ENCODE results near the gene TPST1.

The TPST1 gene

DNA sequence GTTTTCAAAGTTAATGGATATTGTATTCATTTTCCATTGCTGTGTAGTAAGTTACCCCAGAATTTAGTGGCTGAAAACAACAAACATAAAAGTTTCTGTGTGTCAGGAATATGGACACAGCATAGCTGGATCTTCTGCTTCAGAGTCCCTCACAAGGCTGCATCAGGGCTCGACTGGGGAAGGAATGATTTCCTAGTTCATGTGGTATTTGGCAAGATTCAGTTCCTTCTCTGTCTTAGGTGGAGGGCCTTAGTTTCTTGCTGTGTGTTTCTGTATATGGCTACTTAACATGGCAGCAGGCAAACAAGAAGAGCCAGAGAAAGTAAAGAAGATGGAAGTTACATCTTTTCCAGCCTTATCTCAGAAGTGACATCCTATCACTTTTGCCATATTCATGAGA lies 51.1 kb downstream of the TPST1 start:
- H3K36me3 ChIP-seq (ENCODE audit: control insufficient read depth, insufficient read depth, low read length), result no peaks in the 10 kb centered on the region
- H3K23ac ChIP-seq (ENCODE audit: low read length), result no peak overlapping the region
- no peaks in the 10 kb centered on the region for H3K79me1 ChIP-seq (ENCODE audit: low read length)
- H3K27me3 ChIP-seq (ENCODE audit: insufficient read depth, low read length, poor library complexity), result no peaks in the 10 kb centered on the region
- no peaks in the 10 kb centered on the region for H3K4me1 ChIP-seq (ENCODE audit: control insufficient read depth, low read depth, low read length)
- no peak overlapping the region for H3K18ac ChIP-seq (ENCODE audit: low read length)
- H2AK5ac ChIP-seq (ENCODE audit: low read length), result no peak overlapping the region
- no peak overlapping the region for H3K9ac ChIP-seq (ENCODE audit: low read length)
- whole genome bisulfite sequencing (ENCODE audit: extremely low coverage, insufficient coverage, low lambda C conversion rate), result no CpG with 5 or more reads among the region's 1 CpG
- no peak overlapping the region for H4K8ac ChIP-seq (ENCODE audit: low read depth, low read length)
- H4K5ac ChIP-seq (ENCODE audit: low read length), result no peak overlapping the region
- H3K56ac ChIP-seq (ENCODE audit: low read length), result no peak overlapping the region
- H3K4me3 ChIP-seq (ENCODE audit: low read length), result no peak overlapping the region
- H3K4ac ChIP-seq (ENCODE audit: low read depth, low read length), result no peak overlapping the region
- H3K79me2 ChIP-seq (ENCODE audit: control insufficient read depth, insufficient read depth, low read length), result no peaks in the 10 kb centered on the region
- H2BK120ac ChIP-seq (ENCODE audit: low read depth, low read length), result no peak overlapping the region
- no peak for DNase-seq
- no peak overlapping the region for H2BK15ac ChIP-seq (replicated peaks; ENCODE audit: low read depth)
- H3K27ac ChIP-seq (ENCODE audit: low read depth, low read length), result no peak overlapping the region
- H3K4me2 ChIP-seq (ENCODE audit: low read length), result no peak overlapping the region
- H2BK5ac ChIP-seq (ENCODE audit: low read length), result no peak overlapping the region

DNA sequence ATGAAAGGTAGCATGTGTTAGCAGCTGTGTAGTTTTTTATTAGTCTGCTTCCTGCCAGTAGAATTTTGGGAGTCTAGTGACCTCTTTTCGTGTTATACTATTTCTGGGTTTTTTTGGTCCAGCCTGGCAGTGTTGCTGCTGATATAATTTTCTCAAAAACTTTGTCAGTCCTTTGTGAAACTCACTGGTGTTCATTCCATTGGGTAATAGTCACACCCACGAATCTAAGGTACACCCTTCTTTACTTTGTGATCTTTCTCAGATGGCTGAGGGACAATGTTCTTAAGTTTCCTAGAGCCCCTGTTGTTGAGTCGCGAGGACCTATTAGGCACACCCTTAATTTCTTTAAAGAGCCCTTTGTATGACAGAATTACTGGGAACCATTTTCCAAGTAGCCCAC lies 52.3 kb downstream of the TPST1 start:
- Histone ChIP-seq H3K4me3 (ENCODE audit: low read length) (no peak overlapping the region), H3K56ac (ENCODE audit: low read length) (no peak overlapping the region), H4K8ac (ENCODE audit: low read depth, low read length) (no peak overlapping the region), H3K9ac (ENCODE audit: low read length) (no peak overlapping the region), H3K18ac (ENCODE audit: low read length) (no peak overlapping the region), H4K5ac (ENCODE audit: low read length) (no peak overlapping the region), H3K27ac (ENCODE audit: low read depth, low read length) (no peak overlapping the region), H3K23ac (ENCODE audit: low read length) (no peak overlapping the region), H3K79me2 (ENCODE audit: control insufficient read depth, insufficient read depth, low read length) (no peaks in the 10 kb centered on the region), H3K79me1 (ENCODE audit: low read length) (no peaks in the 10 kb centered on the region), H2BK5ac (ENCODE audit: low read length) (no peak overlapping the region), H3K4ac (ENCODE audit: low read depth, low read length) (no peak overlapping the region), H3K4me2 (ENCODE audit: low read length) (no peak overlapping the region), H3K27me3 (ENCODE audit: insufficient read depth, low read length, poor library complexity) (no peaks in the 10 kb centered on the region), H3K36me3 (ENCODE audit: control insufficient read depth, insufficient read depth, low read length) (no peaks in the 10 kb centered on the region), H2BK15ac (replicated peaks; ENCODE audit: low read depth) (no peak overlapping the region), H2AK5ac (ENCODE audit: low read length) (no peak overlapping the region), H3K4me1 (ENCODE audit: control insufficient read depth, low read depth, low read length) (no peaks in the 10 kb centered on the region), H2BK120ac (ENCODE audit: low read depth, low read length) (no peak overlapping the region)
- no peak for DNase-seq
- no CpG with 5 or more reads among the region's 4 CpGs for WGBS (ENCODE audit: extremely low coverage, insufficient coverage, low lambda C conversion rate)

DNA sequence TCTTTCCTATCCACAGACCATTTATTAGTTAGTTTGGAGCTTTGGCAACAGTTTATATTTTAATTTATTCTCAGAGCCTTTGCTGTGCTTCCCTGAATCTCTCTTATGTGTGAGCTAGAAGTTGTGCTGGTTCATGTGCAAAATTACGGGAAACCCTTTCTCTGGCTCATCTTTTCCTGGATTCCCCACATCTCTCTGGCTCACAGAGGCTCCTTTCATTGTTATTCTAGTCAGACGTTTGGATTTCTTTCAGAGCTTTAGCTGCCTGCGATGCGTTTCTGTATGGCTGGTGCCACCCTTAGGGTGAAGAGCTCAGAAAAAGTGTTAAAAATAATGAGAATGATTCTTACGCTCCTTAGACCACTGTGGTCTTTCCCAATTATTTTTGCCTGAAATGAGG lies 53.3 kb downstream of the TPST1 start:
- no peak overlapping the region for H4K5ac ChIP-seq (ENCODE audit: low read length)
- no peak overlapping the region for H3K4me2 ChIP-seq (ENCODE audit: low read length)
- DNase-seq, result no peak
- H3K56ac ChIP-seq (ENCODE audit: low read length), result no peak overlapping the region
- H4K8ac ChIP-seq (ENCODE audit: low read depth, low read length), result no peak overlapping the region
- no CpG with 5 or more reads among the region's 5 CpGs for WGBS (ENCODE audit: extremely low coverage, insufficient coverage, low lambda C conversion rate)
- H3K4me3 ChIP-seq (ENCODE audit: low read length), result no peak overlapping the region
- no peaks in the 10 kb centered on the region for H3K36me3 ChIP-seq (ENCODE audit: control insufficient read depth, insufficient read depth, low read length)
- H3K79me2 ChIP-seq (ENCODE audit: control insufficient read depth, insufficient read depth, low read length), result no peaks in the 10 kb centered on the region
- no peak overlapping the region for H3K27ac ChIP-seq (ENCODE audit: low read depth, low read length)
- H2BK5ac ChIP-seq (ENCODE audit: low read length), result no peak overlapping the region
- H3K9ac ChIP-seq (ENCODE audit: low read length), result no peak overlapping the region
- no peak overlapping the region for H2BK120ac ChIP-seq (ENCODE audit: low read depth, low read length)
- no peaks in the 10 kb centered on the region for H3K79me1 ChIP-seq (ENCODE audit: low read length)
- H3K4ac ChIP-seq (ENCODE audit: low read depth, low read length), result no peak overlapping the region
- H3K23ac ChIP-seq (ENCODE audit: low read length), result no peak overlapping the region
- no peak overlapping the region for H2AK5ac ChIP-seq (ENCODE audit: low read length)
- no peak overlapping the region for H3K18ac ChIP-seq (ENCODE audit: low read length)
- no peak overlapping the region for H2BK15ac ChIP-seq (replicated peaks; ENCODE audit: low read depth)
- no peaks in the 10 kb centered on the region for H3K4me1 ChIP-seq (ENCODE audit: control insufficient read depth, low read depth, low read length)
- H3K27me3 ChIP-seq (ENCODE audit: insufficient read depth, low read length, poor library complexity), result no peaks in the 10 kb centered on the region

DNA sequence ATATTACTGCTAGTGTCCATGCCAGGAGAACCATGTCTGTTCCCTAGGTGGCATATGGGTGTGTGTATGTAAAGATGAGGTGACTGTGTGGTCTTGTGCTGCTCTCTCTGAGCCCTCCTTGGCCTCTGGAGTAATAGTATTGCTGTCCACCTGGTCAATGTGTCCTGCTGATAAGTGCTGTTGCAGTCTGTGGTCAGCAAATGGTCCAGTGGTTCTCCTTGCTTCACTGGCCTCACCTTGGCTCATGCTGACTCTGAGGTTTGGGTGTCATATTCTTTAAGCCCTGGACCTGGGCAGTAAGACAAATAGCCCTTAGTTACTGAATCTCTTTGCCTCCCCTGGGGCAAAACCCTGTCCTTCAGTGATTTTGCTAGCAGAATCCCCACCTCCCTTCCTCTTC lies 56.8 kb downstream of the TPST1 start:
- Histone ChIP-seq H3K27me3 (ENCODE audit: insufficient read depth, low read length, poor library complexity) (no peaks in the 10 kb centered on the region), H4K5ac (ENCODE audit: low read length) (no peak overlapping the region), H3K18ac (ENCODE audit: low read length) (no peak overlapping the region), H3K4ac (ENCODE audit: low read depth, low read length) (no peak overlapping the region), H3K4me3 (ENCODE audit: low read length) (no peak overlapping the region), H3K4me2 (ENCODE audit: low read length) (no peak overlapping the region), H3K27ac (ENCODE audit: low read depth, low read length) (no peak overlapping the region), H3K36me3 (ENCODE audit: control insufficient read depth, insufficient read depth, low read length) (no peaks in the 10 kb centered on the region), H3K4me1 (ENCODE audit: control insufficient read depth, low read depth, low read length) (no peaks in the 10 kb centered on the region), H2AK5ac (ENCODE audit: low read length) (no peak overlapping the region), H3K23ac (ENCODE audit: low read length) (no peak overlapping the region), H2BK5ac (ENCODE audit: low read length) (no peak overlapping the region), H2BK120ac (ENCODE audit: low read depth, low read length) (no peak overlapping the region), H2BK15ac (replicated peaks; ENCODE audit: low read depth) (no peak overlapping the region), H3K9ac (ENCODE audit: low read length) (no peak overlapping the region), H3K56ac (ENCODE audit: low read length) (no peak overlapping the region), H3K79me1 (ENCODE audit: low read length) (no peaks in the 10 kb centered on the region), H4K8ac (ENCODE audit: low read depth, low read length) (no peak overlapping the region), H3K79me2 (ENCODE audit: control insufficient read depth, insufficient read depth, low read length) (no peaks in the 10 kb centered on the region)
- DNase-seq, result no peak

DNA sequence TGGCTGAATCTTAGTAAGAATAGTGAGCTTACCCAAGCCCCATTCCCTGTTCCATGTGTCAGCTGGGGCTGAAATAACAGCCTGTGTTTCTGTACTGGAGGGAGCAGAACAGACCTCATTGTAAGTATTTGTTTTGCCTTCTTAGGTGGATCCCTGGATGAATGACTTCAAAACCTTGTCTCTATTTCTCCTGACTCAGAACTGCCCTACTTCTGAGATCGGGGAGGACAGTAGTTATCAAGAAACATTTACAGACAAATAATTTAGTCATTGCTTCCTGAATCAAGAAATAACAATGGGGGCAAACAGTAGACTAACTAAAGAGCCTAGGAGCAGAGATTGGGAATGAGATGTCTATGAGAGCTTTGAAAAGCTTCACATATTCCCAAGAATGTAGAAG lies 58.8 kb downstream of the TPST1 start:
- Histone ChIP-seq H2BK15ac (replicated peaks; ENCODE audit: low read depth) (no peak overlapping the region), H2BK120ac (ENCODE audit: low read depth, low read length) (no peak overlapping the region)
- WGBS (ENCODE audit: extremely low coverage, insufficient coverage, low lambda C conversion rate), result no CpG with 5 or more reads among the region's 1 CpG

DNA sequence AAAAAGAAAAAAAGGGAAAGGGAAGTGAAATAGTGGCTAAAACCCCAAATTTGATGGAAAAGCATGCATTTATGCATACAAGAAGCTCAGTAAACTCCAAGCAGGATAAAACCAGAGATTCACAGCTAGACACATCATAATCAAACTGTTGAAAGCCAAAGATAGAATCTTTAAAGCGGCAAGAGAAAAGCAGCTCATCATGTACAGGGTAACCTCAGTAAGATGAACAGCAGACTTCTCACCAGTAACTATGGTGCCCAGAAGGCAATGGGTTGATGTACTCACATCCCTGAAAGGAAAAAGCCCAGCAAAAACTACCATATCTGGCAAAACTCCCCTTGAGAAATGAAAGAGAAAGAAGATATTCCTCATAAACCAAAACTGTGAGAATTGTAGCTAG lies 60.4 kb downstream of the TPST1 start:
- Histone ChIP-seq H3K56ac (ENCODE audit: low read length) (no peak overlapping the region), H3K79me2 (ENCODE audit: control insufficient read depth, insufficient read depth, low read length) (no peaks in the 10 kb centered on the region), H3K4ac (ENCODE audit: low read depth, low read length) (no peak overlapping the region), H2BK15ac (replicated peaks; ENCODE audit: low read depth) (no peak overlapping the region), H3K9ac (ENCODE audit: low read length) (no peak overlapping the region), H2BK120ac (ENCODE audit: low read depth, low read length) (no peak overlapping the region), H3K27me3 (ENCODE audit: insufficient read depth, low read length, poor library complexity) (no peaks in the 10 kb centered on the region), H3K36me3 (ENCODE audit: control insufficient read depth, insufficient read depth, low read length) (no peaks in the 10 kb centered on the region), H3K79me1 (ENCODE audit: low read length) (no peaks in the 10 kb centered on the region), H4K5ac (ENCODE audit: low read length) (no peak overlapping the region), H3K4me2 (ENCODE audit: low read length) (no peak overlapping the region), H2AK5ac (ENCODE audit: low read length) (no peak overlapping the region), H3K4me3 (ENCODE audit: low read length) (no peak overlapping the region), H3K27ac (ENCODE audit: low read depth, low read length) (no peak overlapping the region), H4K8ac (ENCODE audit: low read depth, low read length) (no peak overlapping the region), H3K18ac (ENCODE audit: low read length) (no peak overlapping the region), H2BK5ac (ENCODE audit: low read length) (no peak overlapping the region), H3K23ac (ENCODE audit: low read length) (no peak overlapping the region), H3K4me1 (ENCODE audit: control insufficient read depth, low read depth, low read length) (no peaks in the 10 kb centered on the region)
- peak; percentile 50 for DNase-seq
- WGBS (ENCODE audit: extremely low coverage, insufficient coverage, low lambda C conversion rate), result no CpG with 5 or more reads among the region's 1 CpG

More for the DNA sequence above, 58.8 kb downstream of the TPST1 start:
- Histone ChIP-seq H2BK5ac (ENCODE audit: low read length) (no peak overlapping the region), H3K27me3 (ENCODE audit: insufficient read depth, low read length, poor library complexity) (no peaks in the 10 kb centered on the region), H3K56ac (ENCODE audit: low read length) (no peak overlapping the region), H3K9ac (ENCODE audit: low read length) (no peak overlapping the region), H3K18ac (ENCODE audit: low read length) (no peak overlapping the region), H2AK5ac (ENCODE audit: low read length) (no peak overlapping the region), H3K4me3 (ENCODE audit: low read length) (no peak overlapping the region), H3K4ac (ENCODE audit: low read depth, low read length) (no peak overlapping the region), H3K4me2 (ENCODE audit: low read length) (no peak overlapping the region), H4K8ac (ENCODE audit: low read depth, low read length) (no peak overlapping the region), H3K79me1 (ENCODE audit: low read length) (no peaks in the 10 kb centered on the region), H3K23ac (ENCODE audit: low read length) (no peak overlapping the region), H4K5ac (ENCODE audit: low read length) (no peak overlapping the region), H3K36me3 (ENCODE audit: control insufficient read depth, insufficient read depth, low read length) (no peaks in the 10 kb centered on the region), H3K27ac (ENCODE audit: low read depth, low read length) (no peak overlapping the region), H3K4me1 (ENCODE audit: control insufficient read depth, low read depth, low read length) (no peaks in the 10 kb centered on the region), H3K79me2 (ENCODE audit: control insufficient read depth, insufficient read depth, low read length) (no peaks in the 10 kb centered on the region)
- no peak for DNase-seq
